ENCODE data around the gene GRK1.

Gene GRK1

GRCh38 chr13:113632706-113633484 is 34.1 kb upstream of the GRK1 start:
- DNase-seq (ENCODE audit: low read depth), result no peak

- no peak for DNase-seq (ENCODE audit: low read depth)
Measured at GRCh38 chr13:113633485-113633873, 33.5 kb upstream of the GRK1 start.

- DNase-seq (ENCODE audit: low read depth), result no peak
Measured at GRCh38 chr13:113634279-113635047, 32.6 kb upstream of the GRK1 start.

- DNase-seq (ENCODE audit: low read depth), result no peak
Measured at GRCh38 chr13:113635048-113635420, 32.0 kb upstream of the GRK1 start.

GRCh38 chr13:113635709-113636108 is 31.3 kb upstream of the GRK1 start:
- no peak for DNase-seq (ENCODE audit: low read depth)

GRCh38 chr13:113636266-113636963 is 30.6 kb upstream of the GRK1 start:
- DNase-seq (ENCODE audit: low read depth), result no peak

- DNase-seq (ENCODE audit: low read depth), result no peak
Measured at GRCh38 chr13:113637262-113638160, 29.5 kb upstream of the GRK1 start.

- DNase-seq (ENCODE audit: low read depth), result no peak
Measured at GRCh38 chr13:113638173-113638746, 28.8 kb upstream of the GRK1 start.

- DNase-seq (ENCODE audit: low read depth), result no peak
Measured at GRCh38 chr13:113638806-113639205, 28.2 kb upstream of the GRK1 start.

- no peak for DNase-seq (ENCODE audit: low read depth)
Measured at GRCh38 chr13:113639616-113640262, 27.3 kb upstream of the GRK1 start.

GRCh38 chr13:113641426-113641825 is 25.6 kb upstream of the GRK1 start:
- no peak for DNase-seq (ENCODE audit: low read depth)

GRCh38 chr13:113642563-113642962 is 24.5 kb upstream of the GRK1 start:
- no peak for DNase-seq (ENCODE audit: low read depth)

- DNase-seq (ENCODE audit: low read depth), result no peak
Measured at GRCh38 chr13:113643593-113643992, 23.4 kb upstream of the GRK1 start.

- DNase-seq (ENCODE audit: low read depth), result no peak
Measured at GRCh38 chr13:113644800-113645199, 22.2 kb upstream of the GRK1 start.

- DNase-seq (ENCODE audit: low read depth), result no peak
Measured at GRCh38 chr13:113645329-113645728, 21.7 kb upstream of the GRK1 start.

- DNase-seq (ENCODE audit: low read depth), result no peak
Measured at GRCh38 chr13:113646376-113646775, 20.6 kb upstream of the GRK1 start.

GRCh38 chr13:113646921-113647340 is 20.1 kb upstream of the GRK1 start:
- no peak for DNase-seq (ENCODE audit: low read depth)

- DNase-seq (ENCODE audit: low read depth), result peak; percentile 29
Measured at GRCh38 chr13:113647351-113648215, 19.4 kb upstream of the GRK1 start.

GRCh38 chr13:113648216-113648610 is 18.8 kb upstream of the GRK1 start:
- no peak for DNase-seq (ENCODE audit: low read depth)

GRCh38 chr13:113649212-113649611 is 17.8 kb upstream of the GRK1 start:
- no peak for DNase-seq (ENCODE audit: low read depth)

Measured in HS-27A (cell line).